ENCODE results near the gene CHRDL2. TPM values are rescaled to one million over a fixed set of nuclear protein-coding genes. Genes with fewer than 3 reads are reported as not detected.

The CHRDL2 gene
- total RNA-seq, 1 donor from 2014 or later: not detected

GRCh38 chr11:74714904-74715303 is 16.3 kb downstream of the CHRDL2 start:
- Mint-ChIP-seq H3K27ac (ENCODE audit: unreplicated experiment) (no peak overlapping the region), H3K36me3 (ENCODE audit: unreplicated experiment) (peaks cover 4% of the 10 kb centered on the region), H3K4me3 (ENCODE audit: unreplicated experiment) (no peak overlapping the region), H3K9me3 (ENCODE audit: unreplicated experiment) (no peaks in the 10 kb centered on the region), H3K27me3 (ENCODE audit: unreplicated experiment) (peaks cover 6% of the 10 kb centered on the region), H3K4me1 (ENCODE audit: low read depth, unreplicated experiment) (peaks cover 7% of the 10 kb centered on the region)
- no peak for DNase-seq
- no peak for TF ChIP-seq CTCF (IDR thresholded peaks at IDR 0.05; ENCODE audit: partially characterized antibody, unreplicated experiment)

GRCh38 chr11:74713686-74714085 is 17.5 kb downstream of the CHRDL2 start:
- TF ChIP-seq CTCF (IDR thresholded peaks at IDR 0.05; ENCODE audit: partially characterized antibody, unreplicated experiment): no peak
- H3K36me3 Mint-ChIP-seq (ENCODE audit: unreplicated experiment): peaks cover 4% of the 10 kb centered on the region
- H3K4me3 Mint-ChIP-seq (ENCODE audit: unreplicated experiment): no peak overlapping the region
- peaks cover 5% of the 10 kb centered on the region for H3K27me3 Mint-ChIP-seq (ENCODE audit: unreplicated experiment)
- H3K27ac Mint-ChIP-seq (ENCODE audit: unreplicated experiment): no peak overlapping the region
- H3K4me1 Mint-ChIP-seq (ENCODE audit: low read depth, unreplicated experiment): peaks cover 7% of the 10 kb centered on the region
- peaks cover 2% of the 10 kb centered on the region for H3K9me3 Mint-ChIP-seq (ENCODE audit: unreplicated experiment)
- no peak for DNase-seq

- Mint-ChIP-seq H3K27me3 (ENCODE audit: unreplicated experiment) (peaks cover 7% of the 10 kb centered on the region), H3K9me3 (ENCODE audit: unreplicated experiment) (peaks cover 2% of the 10 kb centered on the region), H3K27ac (ENCODE audit: unreplicated experiment) (peak overlapping the region; percentile 31), H3K36me3 (ENCODE audit: unreplicated experiment) (no peaks in the 10 kb centered on the region), H3K4me3 (ENCODE audit: unreplicated experiment) (no peak overlapping the region), H3K4me1 (ENCODE audit: low read depth, unreplicated experiment) (peaks cover 7% of the 10 kb centered on the region)
- no peak for TF ChIP-seq CTCF (IDR thresholded peaks at IDR 0.05; ENCODE audit: partially characterized antibody, unreplicated experiment)
- DNase-seq: no peak
Observed at GRCh38 chr11:74710281-74710938, 20.8 kb downstream of the CHRDL2 start.

- H3K4me1 Mint-ChIP-seq (ENCODE audit: low read depth, unreplicated experiment): peaks cover 7% of the 10 kb centered on the region
- H3K9me3 Mint-ChIP-seq (ENCODE audit: unreplicated experiment): peaks cover 2% of the 10 kb centered on the region
- no peak overlapping the region for H3K4me3 Mint-ChIP-seq (ENCODE audit: unreplicated experiment)
- H3K27me3 Mint-ChIP-seq (ENCODE audit: unreplicated experiment): peaks cover 7% of the 10 kb centered on the region
- no peak overlapping the region for H3K27ac Mint-ChIP-seq (ENCODE audit: unreplicated experiment)
- H3K36me3 Mint-ChIP-seq (ENCODE audit: unreplicated experiment): no peaks in the 10 kb centered on the region
- TF ChIP-seq CTCF (IDR thresholded peaks at IDR 0.05; ENCODE audit: partially characterized antibody, unreplicated experiment): no peak
- no peak for DNase-seq
Observed at GRCh38 chr11:74709175-74709574, 22.1 kb downstream of the CHRDL2 start.

GRCh38 chr11:74707602-74708510 is 23.4 kb downstream of the CHRDL2 start:
- Mint-ChIP-seq H3K4me1 (ENCODE audit: low read depth, unreplicated experiment) (peaks cover 7% of the 10 kb centered on the region), H3K9me3 (ENCODE audit: unreplicated experiment) (peaks cover 2% of the 10 kb centered on the region), H3K36me3 (ENCODE audit: unreplicated experiment) (no peaks in the 10 kb centered on the region), H3K27me3 (ENCODE audit: unreplicated experiment) (peaks cover 11% of the 10 kb centered on the region), H3K4me3 (ENCODE audit: unreplicated experiment) (no peak overlapping the region), H3K27ac (ENCODE audit: unreplicated experiment) (no peak overlapping the region)
- no peak for DNase-seq
- no peak for TF ChIP-seq CTCF (IDR thresholded peaks at IDR 0.05; ENCODE audit: partially characterized antibody, unreplicated experiment)
